ENCODE results near the gene PTPRN2.

PTPRN2 gene

GRCh38 chr7:158361326-158361946, 226.2 kb downstream of the PTPRN2 start:
- no peak for TF ChIP-seq MAX (IDR thresholded peaks at IDR 0.05; ENCODE audit: low read depth, low read length)
- TF ChIP-seq POLR2A (IDR thresholded peaks at IDR 0.05; ENCODE audit: extremely low read depth, insufficient read length), result no peak
- TF ChIP-seq MYC (IDR thresholded peaks at IDR 0.05; ENCODE audit: low read depth, low read length), result no peak
- TF ChIP-seq CTCF (IDR thresholded peaks at IDR 0.05; ENCODE audit: low read depth, low read length), result no peak
- DNase-seq (ENCODE audit: low read depth), result no peak

GRCh38 chr7:158358926-158359645, 228.5 kb downstream of the PTPRN2 start:
- no peak overlapping the region for H3K4me3 ChIP-seq (ENCODE audit: low read depth, low read length)
- TF ChIP-seq MYC (IDR thresholded peaks at IDR 0.05; ENCODE audit: low read depth, low read length) (no peak), MAX (IDR thresholded peaks at IDR 0.05; ENCODE audit: low read depth, low read length) (no peak), CTCF (IDR thresholded peaks at IDR 0.05; ENCODE audit: low read depth, low read length) (no peak), POLR2A (IDR thresholded peaks at IDR 0.05; ENCODE audit: extremely low read depth, insufficient read length) (no peak)
- DNase-seq (ENCODE audit: low read depth), result no peak

More at GRCh38 chr7:158361326-158361946, 226.2 kb downstream of the PTPRN2 start:
- H3K4me3 ChIP-seq (ENCODE audit: low read depth, low read length), result no peak overlapping the region

GRCh38 chr7:158357898-158358821, 229.5 kb downstream of the PTPRN2 start:
- DNase-seq (ENCODE audit: low read depth), result no peak
- no peak for TF ChIP-seq MAX (IDR thresholded peaks at IDR 0.05; ENCODE audit: low read depth, low read length)
- no peak for TF ChIP-seq MYC (IDR thresholded peaks at IDR 0.05; ENCODE audit: low read depth, low read length)
- no peak for TF ChIP-seq CTCF (IDR thresholded peaks at IDR 0.05; ENCODE audit: low read depth, low read length)
- no peak for TF ChIP-seq POLR2A (IDR thresholded peaks at IDR 0.05; ENCODE audit: extremely low read depth, insufficient read length)
- H3K4me3 ChIP-seq (ENCODE audit: low read depth, low read length), result no peak overlapping the region

GRCh38 chr7:158357106-158357897, 230.3 kb downstream of the PTPRN2 start:
- no peak for DNase-seq (ENCODE audit: low read depth)
- no peak overlapping the region for H3K4me3 ChIP-seq (ENCODE audit: low read depth, low read length)
- TF ChIP-seq MYC (IDR thresholded peaks at IDR 0.05; ENCODE audit: low read depth, low read length) (no peak), MAX (IDR thresholded peaks at IDR 0.05; ENCODE audit: low read depth, low read length) (no peak), POLR2A (IDR thresholded peaks at IDR 0.05; ENCODE audit: extremely low read depth, insufficient read length) (no peak), CTCF (IDR thresholded peaks at IDR 0.05; ENCODE audit: low read depth, low read length) (no peak)

GRCh38 chr7:158356454-158356853, 231.2 kb downstream of the PTPRN2 start:
- H3K4me3 ChIP-seq (ENCODE audit: low read depth, low read length), result no peak overlapping the region
- no peak for DNase-seq (ENCODE audit: low read depth)
- TF ChIP-seq MAX (IDR thresholded peaks at IDR 0.05; ENCODE audit: low read depth, low read length), result no peak
- TF ChIP-seq CTCF (IDR thresholded peaks at IDR 0.05; ENCODE audit: low read depth, low read length), result no peak
- TF ChIP-seq POLR2A (IDR thresholded peaks at IDR 0.05; ENCODE audit: extremely low read depth, insufficient read length), result no peak
- no peak for TF ChIP-seq MYC (IDR thresholded peaks at IDR 0.05; ENCODE audit: low read depth, low read length)
